B cell (primary cell): Measurements from ENCODE around the gene SSC5D. TPM values are rescaled to one million over a fixed set of nuclear protein-coding genes. Genes with fewer than 3 reads are reported as not detected.

Experiments
- ATAC-seq: fragments of 200-7000 bp; cut with Tn5 transposase; one replicate; pipeline ENCODE4 v1.10.0; 2021; ENCODE audit warnings: low read depth, mild to moderate bottlenecking, moderate number of reproducible peaks, moderate library complexity
- CTCF ChIA-PET: fragments of 350-600 bp; sonication (Branson Sonifier 250); formaldehyde crosslinking; loops from one replicate; lab custom pipeline; 2021; ENCODE audit warnings: antibody characterized with exemption, inconsistent platforms; lab: Charles Lee
- POLR2A ChIA-PET: fragments of 350-600 bp; sonication (Branson Sonifier 250); formaldehyde crosslinking; loops from one replicate; lab custom pipeline; 2021; ENCODE audit warnings: antibody characterized with exemption; lab: Charles Lee
- DNase-seq: peaks from one replicate; pipeline ENCODE4 v3.0.0; 2013
- H2AFZ ChIP-seq: 2 replicates; pipeline ENCODE4 v1.6.1; 2012; ENCODE audit warnings: mild to moderate bottlenecking, low read depth, low read length; ENCODE audit not compliant: insufficient read depth, poor library complexity, severe bottlenecking
- H3K27ac ChIP-seq, 2 donors: 1 replicate in 1 of 2; 2 replicates in 1 of 2; pipeline ENCODE4 v1.5.1; 2012 to 2013; ENCODE audit warnings: low read length in 2 of 2, mild to moderate bottlenecking in 2 of 2, moderate library complexity in 1 of 2
- H3K27me3 ChIP-seq, 4 experiments: fragments of 200-600 bp in 1 of 4; sonication (generic) in 1 of 4; replicated peaks in 1 of 4; 1 replicate in 2 of 4; 2 replicates in 2 of 4; pipeline versions ENCODE4 v1.6.1 to v1.7.0; 2013 to 2016; ENCODE audit warnings: low read length in 3 of 4, mild to moderate bottlenecking in 2 of 4, mixed read lengths in 1 of 4, moderate library complexity in 1 of 4; ENCODE audit not compliant: insufficient read depth in 4 of 4, control insufficient read depth in 3 of 4; ENCODE audit errors: control extremely low read depth in 1 of 4
- H3K36me3 ChIP-seq, 2 experiments: replicated peaks in 1 of 2; 1 replicate in 1 of 2; 2 replicates in 1 of 2; pipeline versions ENCODE4 v1.6.1 to v1.7.1; 2013; ENCODE audit warnings: low read length in 1 of 2; ENCODE audit not compliant: insufficient read depth in 2 of 2, control insufficient read depth in 1 of 2; ENCODE audit errors: control extremely low read depth in 1 of 2, extremely low read depth in 1 of 2
- H3K4me1 ChIP-seq, 2 donors: fragments of 200-600 bp in 1 of 2; sonication (generic) in 1 of 2; 1 replicate in 1 of 2; 2 replicates in 1 of 2; pipeline versions ENCODE4 v1.5.1 to v1.6.1; 2013 to 2017; ENCODE audit warnings: low read length in 2 of 2; ENCODE audit not compliant: control insufficient read depth in 2 of 2, insufficient read depth in 2 of 2
- H3K4me2 ChIP-seq: replicated peaks from 2 replicates; pipeline ENCODE3; 2012; ENCODE audit warnings: mild to moderate bottlenecking, low read depth, low read length; ENCODE audit not compliant: poor library complexity, severe bottlenecking
- H3K4me3 ChIP-seq, 5 experiments: fragments of 200-600 bp in 1 of 5; sonication (generic) in 1 of 5; 1 replicate in 3 of 5; 2 replicates in 2 of 5; pipeline versions ENCODE4 v1.5.1 to v1.7.0; 2011 to 2016; ENCODE audit warnings: low read length in 4 of 5, mild to moderate bottlenecking in 4 of 5, low read depth in 2 of 5, control low read depth in 1 of 5, moderate library complexity in 1 of 5; ENCODE audit not compliant: insufficient read depth in 1 of 5; ENCODE audit errors: control extremely low read depth in 1 of 5, extremely low read depth in 1 of 5
- H3K79me2 ChIP-seq: fragments of 200-600 bp; sonication (generic); one replicate; pipeline ENCODE4 v1.6.0; 2016; ENCODE audit warnings: low read length; ENCODE audit not compliant: control insufficient read depth, insufficient read depth
- H3K9ac ChIP-seq: fragments of 200-600 bp; sonication (generic); 2 replicates; pipeline ENCODE4 v1.6.1; 2017; ENCODE audit warnings: mild to moderate bottlenecking, low read length, moderate library complexity
- H3K9me3 ChIP-seq, 3 donors: one replicate each; pipeline versions ENCODE4 v1.6.1 to v1.7.1; 2013; ENCODE audit warnings: low read length in 2 of 3; ENCODE audit not compliant: control insufficient read depth in 2 of 3, insufficient read depth in 1 of 3; ENCODE audit errors: control extremely low read depth in 1 of 3
- H4K20me1 ChIP-seq: 2 replicates; pipeline ENCODE4 v1.6.0; 2012; ENCODE audit warnings: mild to moderate bottlenecking, low read length; ENCODE audit not compliant: insufficient read depth, control insufficient read depth, poor library complexity, severe bottlenecking
- H3K27ac Mint-ChIP-seq: one replicate; pipeline ENCODE4 v1.8.0; 2021; ENCODE audit warnings: mixed read lengths
- H3K27me3 Mint-ChIP-seq: one replicate; pipeline ENCODE4 v1.8.0; 2021; ENCODE audit warnings: mixed read lengths
- H3K4me1 Mint-ChIP-seq: one replicate; pipeline ENCODE4 v1.8.0; 2021; ENCODE audit warnings: mixed read lengths
- H3K4me3 Mint-ChIP-seq: one replicate; pipeline ENCODE4 v1.8.0; 2021; ENCODE audit warnings: mixed read lengths
- H3K9me3 Mint-ChIP-seq: one replicate; pipeline ENCODE4 v1.8.0; 2022; ENCODE audit warnings: mixed read lengths; ENCODE audit not compliant: insufficient read depth
- EZH2 ChIP-seq: IDR thresholded peaks from 2 replicates; pipeline ENCODE4 v1.6.1; 2012; ENCODE audit warnings: borderline replicate concordance, low read depth, mild to moderate bottlenecking, moderate library complexity, low read length; ENCODE audit not compliant: insufficient read depth, poor library complexity, severe bottlenecking
- WGBS: methylation state at CpG from one replicate; pipeline ENCODE4 v1.1.5; 2013; ENCODE audit warnings: missing lambda C conversion rate; ENCODE audit not compliant: insufficient coverage; 5-methylcytosine and 5-hydroxymethylcytosine counted together
- intact Hi-C: fragments of 100-400 bp; cut with micrococcal nuclease; formaldehyde crosslinking; loops from one replicate; pipeline ENCODE4 v1.10.0; 2022
- polyA plus RNA-seq: library from polyadenylated mRNA; depleted of rRNA; stranded (reverse); fragments of >200 nt; gene quantifications from 2 replicates; pipeline ENCODE4 v1.2.3, GENCODE V29; 2012
- total RNA-seq, 2 donors: library from RNA; stranded (reverse); fragments of 120-200 nt in 1 of 2; gene quantifications; 1 replicate in 1 of 2; 2 replicates in 1 of 2; pipeline versions ENCODE4 v1.2.3 to v1.2.4, GENCODE V29; 2013 to 2022
- TF ChIP-seq, protein P1 (sequence below): fragments of 200-600 bp; IDR thresholded peaks from one replicate; pipeline ENCODE4 v1.8.0; 2022; ENCODE audit warnings: antibody characterized with exemption, mild to moderate bottlenecking

The SSC5D gene
- total and polyA plus RNA-seq, 2 donors (not counting 1 experiment from before 2014, with no cell fraction given): 0.22 to 0.44 TPM

DNA sequence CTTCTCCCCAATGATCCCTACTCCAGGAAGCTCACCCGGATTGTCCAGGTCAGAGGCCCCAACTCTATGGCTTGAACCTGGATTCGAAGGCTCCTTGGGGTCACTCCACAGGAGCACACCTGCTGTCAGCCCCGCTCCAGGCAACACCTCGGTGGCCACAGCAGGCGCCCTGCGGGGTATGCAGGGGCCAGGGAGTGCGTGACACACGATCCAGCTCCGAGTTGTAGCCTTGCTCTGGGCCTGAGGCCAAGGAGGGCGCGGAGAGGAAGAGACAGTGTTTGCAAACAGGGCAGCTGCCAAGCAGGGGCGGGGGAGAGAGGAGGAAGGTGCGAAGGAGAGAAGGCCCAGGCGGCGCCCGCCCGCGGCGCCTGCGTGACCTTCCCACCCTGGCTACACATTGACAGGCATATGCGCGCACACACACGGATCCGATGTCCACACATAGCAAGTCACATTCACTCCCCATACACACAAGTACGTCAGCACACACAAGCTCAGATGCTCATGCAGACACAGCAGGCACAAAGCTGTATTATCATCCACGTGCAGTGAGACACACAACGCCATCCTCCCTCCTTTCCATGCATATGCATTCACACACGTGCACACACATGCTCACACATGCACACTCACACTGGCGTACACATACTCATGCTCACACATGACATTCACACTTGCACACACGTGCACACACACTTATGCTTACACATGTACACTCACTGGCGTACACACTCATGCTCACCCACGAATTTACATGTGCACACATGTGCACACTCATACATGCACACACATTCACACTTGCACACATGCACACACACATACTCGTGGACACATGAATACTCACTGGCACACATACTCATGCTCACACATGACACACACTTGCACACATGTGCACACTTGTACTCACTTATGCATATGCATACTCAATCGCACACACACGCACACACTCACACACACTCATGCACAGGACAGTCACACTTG lies 38.3 kb downstream of the SSC5D start:
- Mint-ChIP-seq H3K27ac (no peak overlapping the region), H3K9me3 (no peaks in the 10 kb centered on the region), H3K27me3 (peaks cover 10% of the 10 kb centered on the region), H3K4me1 (no peaks in the 10 kb centered on the region), H3K4me3 (no peak overlapping the region)
- Histone ChIP-seq H3K79me2 (no peaks in the 10 kb centered on the region), H4K20me1 (no peaks in the 10 kb centered on the region), H3K4me3 (no peak overlapping the region), H2AFZ (no peak overlapping the region), H3K4me2 (no peak overlapping the region), H3K4me1 (no peaks in the 10 kb centered on the region), H3K9me3 (peaks cover 0 to 4% (median 0%) of the 10 kb centered on the region in 3 donors), H3K27me3 (no peaks in the 10 kb centered on the region), H3K27ac (no peak overlapping the region), H3K9ac (no peak overlapping the region), H3K36me3 (no peaks in the 10 kb centered on the region)
- DNase-seq (no peak), ATAC-seq (no peak)
- TF ChIP-seq, protein P1, sequence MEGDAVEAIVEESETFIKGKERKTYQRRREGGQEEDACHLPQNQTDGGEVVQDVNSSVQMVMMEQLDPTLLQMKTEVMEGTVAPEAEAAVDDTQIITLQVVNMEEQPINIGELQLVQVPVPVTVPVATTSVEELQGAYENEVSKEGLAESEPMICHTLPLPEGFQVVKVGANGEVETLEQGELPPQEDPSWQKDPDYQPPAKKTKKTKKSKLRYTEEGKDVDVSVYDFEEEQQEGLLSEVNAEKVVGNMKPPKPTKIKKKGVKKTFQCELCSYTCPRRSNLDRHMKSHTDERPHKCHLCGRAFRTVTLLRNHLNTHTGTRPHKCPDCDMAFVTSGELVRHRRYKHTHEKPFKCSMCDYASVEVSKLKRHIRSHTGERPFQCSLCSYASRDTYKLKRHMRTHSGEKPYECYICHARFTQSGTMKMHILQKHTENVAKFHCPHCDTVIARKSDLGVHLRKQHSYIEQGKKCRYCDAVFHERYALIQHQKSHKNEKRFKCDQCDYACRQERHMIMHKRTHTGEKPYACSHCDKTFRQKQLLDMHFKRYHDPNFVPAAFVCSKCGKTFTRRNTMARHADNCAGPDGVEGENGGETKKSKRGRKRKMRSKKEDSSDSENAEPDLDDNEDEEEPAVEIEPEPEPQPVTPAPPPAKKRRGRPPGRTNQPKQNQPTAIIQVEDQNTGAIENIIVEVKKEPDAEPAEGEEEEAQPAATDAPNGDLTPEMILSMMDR: no peak
- TF ChIP-seq EZH2: no peak
- CTCF ChIA-PET: no interaction called here
- WGBS: 47% methylated on average over 32 of the region's 35 CpGs
- intact Hi-C loops: no loop called here
- POLR2A ChIA-PET: no interaction called here
